Keratinocyte (primary cell): ENCODE measurements around the gene RPL27A. TPM values are rescaled to one million over a fixed set of nuclear protein-coding genes. Genes with fewer than 3 reads are reported as not detected.

Source experiments
- DNase-seq: peaks from one replicate; pipeline ENCODE4 v3.0.0-alpha.2; 2011; ENCODE audit warnings: low read depth, missing footprints, low spot score
- FAIRE-seq: peaks from 2 replicates; lab custom pipeline; 2011; peaks lifted over from hg19 to GRCh38; lab: Jason Lieb, UNC
- H2AFZ ChIP-seq: 2 replicates; pipeline ENCODE4 v1.6.0; 2012; ENCODE audit warnings: low read length, control low read depth, inconsistent platforms; ENCODE audit not compliant: control insufficient read depth
- H3K27ac ChIP-seq: 2 replicates; pipeline ENCODE4 v1.5.1; 2011; ENCODE audit warnings: low read length; ENCODE audit not compliant: control insufficient read depth, insufficient read depth
- H3K27me3 ChIP-seq: 3 replicates; pipeline ENCODE4 v1.6.0; 2011; ENCODE audit warnings: low read length; ENCODE audit not compliant: control insufficient read depth, insufficient read depth; ENCODE audit errors: extremely low read depth
- H3K36me3 ChIP-seq, 2 experiments: 2 replicates in 1 of 2; 3 replicates in 1 of 2; pipeline ENCODE4 v1.5.1; 2011; ENCODE audit warnings: low read length in 2 of 2, mild to moderate bottlenecking in 1 of 2; ENCODE audit not compliant: control insufficient read depth in 2 of 2, insufficient read depth in 2 of 2; ENCODE audit errors: extremely low read depth in 1 of 2
- H3K4me1 ChIP-seq: 3 replicates; pipeline ENCODE4 v1.5.1; 2011; ENCODE audit warnings: low read length; ENCODE audit not compliant: control insufficient read depth, insufficient read depth; ENCODE audit errors: extremely low read depth
- H3K4me2 ChIP-seq: 3 replicates; pipeline ENCODE4 v1.6.0; 2011; ENCODE audit warnings: low read depth, low read length; ENCODE audit not compliant: control insufficient read depth, insufficient read depth; ENCODE audit errors: extremely low read depth
- H3K4me3 ChIP-seq, 3 experiments: fragments of 200-600 bp in 1 of 3; sonication (generic) in 1 of 3; 2 replicates in 2 of 3; 3 replicates in 1 of 3; pipeline ENCODE4 v1.5.1; 2011 to 2016; ENCODE audit warnings: low read length in 3 of 3, mild to moderate bottlenecking in 3 of 3, control low read depth in 2 of 3, inconsistent platforms in 1 of 3, low read depth in 1 of 3, mixed read lengths in 1 of 3, mixed run types in 1 of 3, moderate library complexity in 1 of 3; ENCODE audit not compliant: control insufficient read depth in 2 of 3, insufficient read depth in 2 of 3; ENCODE audit errors: extremely low read depth in 1 of 3
- H3K79me2 ChIP-seq: 2 replicates; pipeline ENCODE4 v1.6.0; 2012; ENCODE audit warnings: low read length; ENCODE audit not compliant: control insufficient read depth, insufficient read depth
- H3K9ac ChIP-seq: 3 replicates; pipeline ENCODE4 v1.6.0; 2011; ENCODE audit warnings: low read length; ENCODE audit not compliant: control insufficient read depth, insufficient read depth; ENCODE audit errors: extremely low read depth
- H3K9me1 ChIP-seq: 3 replicates; pipeline ENCODE4 v1.6.0; 2011; ENCODE audit warnings: low read length; ENCODE audit not compliant: control insufficient read depth, insufficient read depth; ENCODE audit errors: extremely low read depth
- H3K9me3 ChIP-seq: 2 replicates; pipeline ENCODE4 v1.5.1; 2012; ENCODE audit warnings: low read depth, low read length; ENCODE audit not compliant: control insufficient read depth
- H4K20me1 ChIP-seq: 3 replicates; pipeline ENCODE4 v1.6.0; 2011; ENCODE audit warnings: low read length; ENCODE audit not compliant: control insufficient read depth, insufficient read depth; ENCODE audit errors: extremely low read depth
- EZH2 ChIP-seq: IDR thresholded peaks from one replicate; pipeline ENCODE4 v1.6.1; 2012; ENCODE audit warnings: inconsistent platforms, mild to moderate bottlenecking, low read length, moderate library complexity
- dilution Hi-C: fragments of 300-500 bp; cut with MboI; formaldehyde crosslinking; loops from one replicate; pipeline ENCODE4 v1.7.0; 2020; ENCODE audit warnings: low sequenced_read_pairs; ENCODE audit not compliant: extremely low pct_ligation_motif_present
- polyA plus RNA-seq, 5 experiments: library from polyadenylated mRNA; depleted of rRNA in 3 of 5; stranded (reverse) in 3 of 5; stranded (forward) in 1 of 5; unstranded in 1 of 5; fragments of >200 nt; gene quantifications; 1 replicate in 1 of 5; 2 replicates in 3 of 5; 3 replicates in 1 of 5; pipeline versions ENCODE4 v1.2.1 to v1.2.3, GENCODE V29; 2011 to 2012; ENCODE audit warnings: missing spikeins in 2 of 5, low read depth in 1 of 5, low replicate concordance in 1 of 5
- TF ChIP-seq, protein P1 (sequence below), 3 experiments: IDR thresholded peaks in 1 of 3; conservative IDR thresholded peaks in 1 of 3; optimal IDR thresholded peaks in 1 of 3; 2 replicates in 2 of 3; 3 replicates in 1 of 3; pipeline versions ENCODE3 to v1.5.1; 2011; ENCODE audit warnings: low read length in 3 of 3, mild to moderate bottlenecking in 3 of 3, moderate library complexity in 2 of 3, control low read depth in 1 of 3, inconsistent platforms in 1 of 3; ENCODE audit not compliant: insufficient read depth in 2 of 3; ENCODE audit errors: extremely low read depth in 1 of 3

Gene RPL27A
- polyA plus RNA-seq, 1 donor (not counting 4 experiments of a cell fraction or from before 2014, with no cell fraction given) = 1,483 TPM

DNA sequence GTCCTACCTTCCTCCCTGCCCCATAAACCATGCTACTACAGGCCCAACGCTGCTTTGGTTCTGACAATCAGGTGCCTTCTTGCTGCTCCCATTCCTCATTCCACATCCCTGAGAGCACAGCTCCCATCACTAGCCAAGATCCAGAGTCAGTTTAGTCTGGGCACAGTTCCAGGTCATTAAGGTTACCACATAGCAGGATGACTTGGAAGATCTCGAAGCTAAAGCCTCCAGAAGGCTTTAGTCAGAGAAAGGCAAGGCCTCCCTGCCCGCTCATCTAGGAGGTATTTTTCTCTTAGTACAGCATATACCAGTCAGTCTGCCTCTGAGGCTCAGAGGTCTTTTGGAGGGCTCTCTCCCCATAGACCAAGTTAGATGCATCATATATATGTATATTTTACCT lies 30.5 kb upstream of the RPL27A start:
- Histone ChIP-seq H2AFZ (no peak overlapping the region), H3K27ac (no peak overlapping the region), H4K20me1 (no peaks in the 10 kb centered on the region), H3K9me3 (no peaks in the 10 kb centered on the region), H3K27me3 (no peaks in the 10 kb centered on the region), H3K79me2 (no peaks in the 10 kb centered on the region), H3K9ac (no peak overlapping the region), H3K4me3 (no peak overlapping the region), H3K4me2 (no peak overlapping the region), H3K9me1 (no peaks in the 10 kb centered on the region), H3K4me1 (peaks cover 12% of the 10 kb centered on the region), H3K36me3 (peaks cover 14 to 17% of the 10 kb centered on the region in 2 experiments)
- dilution Hi-C loops = no loop called here
- DNase-seq (peak; percentile 79), FAIRE-seq (peak; percentile 62)
- no peak for TF ChIP-seq EZH2
- TF ChIP-seq, protein P1, sequence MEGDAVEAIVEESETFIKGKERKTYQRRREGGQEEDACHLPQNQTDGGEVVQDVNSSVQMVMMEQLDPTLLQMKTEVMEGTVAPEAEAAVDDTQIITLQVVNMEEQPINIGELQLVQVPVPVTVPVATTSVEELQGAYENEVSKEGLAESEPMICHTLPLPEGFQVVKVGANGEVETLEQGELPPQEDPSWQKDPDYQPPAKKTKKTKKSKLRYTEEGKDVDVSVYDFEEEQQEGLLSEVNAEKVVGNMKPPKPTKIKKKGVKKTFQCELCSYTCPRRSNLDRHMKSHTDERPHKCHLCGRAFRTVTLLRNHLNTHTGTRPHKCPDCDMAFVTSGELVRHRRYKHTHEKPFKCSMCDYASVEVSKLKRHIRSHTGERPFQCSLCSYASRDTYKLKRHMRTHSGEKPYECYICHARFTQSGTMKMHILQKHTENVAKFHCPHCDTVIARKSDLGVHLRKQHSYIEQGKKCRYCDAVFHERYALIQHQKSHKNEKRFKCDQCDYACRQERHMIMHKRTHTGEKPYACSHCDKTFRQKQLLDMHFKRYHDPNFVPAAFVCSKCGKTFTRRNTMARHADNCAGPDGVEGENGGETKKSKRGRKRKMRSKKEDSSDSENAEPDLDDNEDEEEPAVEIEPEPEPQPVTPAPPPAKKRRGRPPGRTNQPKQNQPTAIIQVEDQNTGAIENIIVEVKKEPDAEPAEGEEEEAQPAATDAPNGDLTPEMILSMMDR (optimal IDR thresholded peaks at IDR 0.05 in 1 of 3, IDR thresholded peaks at IDR 0.05 in 1 of 3, conservative IDR thresholded peaks at IDR 0.05 in 1 of 3; ENCODE audit: extremely low read depth in 1 of 3, insufficient read depth in 2 of 3, low read length in 3 of 3) = no peak

DNA sequence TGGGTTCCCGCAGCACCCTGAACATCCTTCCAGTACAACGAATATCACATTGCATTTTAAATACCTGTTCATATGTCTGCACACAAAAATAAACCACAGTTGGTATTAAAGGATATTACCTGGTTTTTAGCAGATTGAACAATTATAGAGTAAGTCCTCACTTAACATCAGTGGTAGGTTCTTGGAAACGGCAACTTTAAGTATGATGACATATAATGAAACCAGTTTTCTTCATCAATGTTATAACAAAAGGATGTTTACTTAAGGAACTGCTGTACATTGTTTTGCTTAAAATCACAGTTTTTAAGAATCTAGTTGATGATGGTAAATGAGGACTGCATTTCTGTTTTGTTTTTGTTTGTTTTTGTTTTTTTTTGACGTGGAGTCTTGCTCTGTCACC lies 28.1 kb upstream of the RPL27A start:
- Histone ChIP-seq H3K79me2 (no peaks in the 10 kb centered on the region), H2AFZ (no peak overlapping the region), H3K27ac (no peak overlapping the region), H3K4me1 (peaks cover 9% of the 10 kb centered on the region), H3K4me3 (no peak overlapping the region), H3K36me3 (peaks cover 4 to 9% of the 10 kb centered on the region in 2 experiments), H3K4me2 (no peak overlapping the region), H3K9me3 (no peaks in the 10 kb centered on the region), H3K9ac (no peak overlapping the region), H4K20me1 (no peaks in the 10 kb centered on the region), H3K9me1 (no peaks in the 10 kb centered on the region), H3K27me3 (no peaks in the 10 kb centered on the region)
- no peak for TF ChIP-seq EZH2
- TF ChIP-seq, protein P1 (optimal IDR thresholded peaks at IDR 0.05 in 1 of 3, IDR thresholded peaks at IDR 0.05 in 1 of 3, conservative IDR thresholded peaks at IDR 0.05 in 1 of 3; ENCODE audit: extremely low read depth in 1 of 3, insufficient read depth in 2 of 3, low read length in 3 of 3) = no peak
- DNase-seq (no peak), FAIRE-seq (no peak)
- dilution Hi-C loops = no loop called here
